Epithelial cell of prostate (primary cell): Measurements from ENCODE around the gene KRTAP10-7.
"Not testable (repeated sequence)": the region's sequence is repeated elsewhere in the genome, so short reads cannot be mapped to it uniquely, and the experiment has no call there.

Experiments
- DNase-seq: peaks from one replicate; pipeline ENCODE4 v3.0.0-alpha.2; 2011; ENCODE audit warnings: low read depth, low spot score
- H3K27ac ChIP-seq: fragments of 450-650 bp; 2 replicates; pipeline ENCODE4 v1.5.1; 2017; ENCODE audit warnings: mild to moderate bottlenecking

Gene KRTAP10-7

GRCh38 chr21:44627831-44628233 lies 27.4 kb downstream of the KRTAP10-7 start:
- DNase-seq, H3K27ac ChIP-seq: not testable (repeated sequence)

GRCh38 chr21:44628707-44629391 lies 28.5 kb downstream of the KRTAP10-7 start:
- H3K27ac ChIP-seq, result no peak overlapping the region
- DNase-seq, result no peak

- no peak overlapping the region for H3K27ac ChIP-seq
- DNase-seq, result no peak
Measured at GRCh38 chr21:44630440-44630839, 30.0 kb downstream of the KRTAP10-7 start.

GRCh38 chr21:44632067-44632466 lies 31.7 kb downstream of the KRTAP10-7 start:
- DNase-seq, result no peak

GRCh38 chr21:44636209-44637017 lies 36.0 kb downstream of the KRTAP10-7 start:
- no peak for DNase-seq
- no peak overlapping the region for H3K27ac ChIP-seq

More at GRCh38 chr21:44632067-44632466, 31.7 kb downstream of the KRTAP10-7 start:
- no peak overlapping the region for H3K27ac ChIP-seq

GRCh38 chr21:44637018-44637850 lies 36.8 kb downstream of the KRTAP10-7 start, which contains the start of gene KRTAP10-10:
Gene KRTAP10-10, plus strand, starts transcription at chr21:44637356. Its CDS starts 62 bp downstream, at chr21:44637418.
- H3K27ac ChIP-seq, result no peak within 1 kb of the TSS
- DNase-seq, result no peak

GRCh38 chr21:44637851-44638348 lies 37.5 kb downstream of the KRTAP10-7 start:
- H3K27ac ChIP-seq, DNase-seq: not testable (repeated sequence)

GRCh38 chr21:44638506-44639330 lies 38.3 kb downstream of the KRTAP10-7 start:
- not testable (repeated sequence) for H3K27ac ChIP-seq, DNase-seq

GRCh38 chr21:44639331-44639655 lies 38.9 kb downstream of the KRTAP10-7 start:
- H3K27ac ChIP-seq, result no peak overlapping the region
- DNase-seq, result no peak

GRCh38 chr21:44640761-44641160 lies 40.4 kb downstream of the KRTAP10-7 start:
- H3K27ac ChIP-seq, result no peak overlapping the region
- no peak for DNase-seq

GRCh38 chr21:44643741-44644310 lies 43.4 kb downstream of the KRTAP10-7 start:
- H3K27ac ChIP-seq, result no peak overlapping the region
- DNase-seq, result no peak

- DNase-seq, result no peak
- no peak overlapping the region for H3K27ac ChIP-seq
Measured at GRCh38 chr21:44644878-44645277, 44.5 kb downstream of the KRTAP10-7 start.

- not testable (repeated sequence) for DNase-seq, H3K27ac ChIP-seq
Measured at GRCh38 chr21:44646366-44647221, 46.2 kb downstream of the KRTAP10-7 start, which contains the start of gene KRTAP10-11. Gene KRTAP10-11, plus strand, starts transcription at chr21:44646414. Its CDS starts 45 bp downstream, at chr21:44646459.

GRCh38 chr21:44647222-44647552 lies 46.8 kb downstream of the KRTAP10-7 start:
- DNase-seq, result no peak
- H3K27ac ChIP-seq, result no peak overlapping the region

GRCh38 chr21:44648557-44649311 lies 48.3 kb downstream of the KRTAP10-7 start:
- DNase-seq, result no peak
- no peak overlapping the region for H3K27ac ChIP-seq

GRCh38 chr21:44649521-44650100 lies 49.2 kb downstream of the KRTAP10-7 start:
- DNase-seq, result no peak

GRCh38 chr21:44650265-44650972 lies 50.0 kb downstream of the KRTAP10-7 start:
- DNase-seq, result no peak

More at GRCh38 chr21:44649521-44650100, 49.2 kb downstream of the KRTAP10-7 start:
- H3K27ac ChIP-seq, result no peak overlapping the region

More at GRCh38 chr21:44650265-44650972, 50.0 kb downstream of the KRTAP10-7 start:
- no peak overlapping the region for H3K27ac ChIP-seq
